SK-N-SH (cell line): ENCODE measurements around the gene EVI5. TPM values are rescaled to one million over a fixed set of nuclear protein-coding genes. Genes with fewer than 3 reads are reported as not detected.

Experiments used
- CTCF ChIA-PET: fragments of 300-600, 350-600 bp; formaldehyde crosslinking; extraction: SDS; loops from one replicate; lab custom pipeline; 2021; lab: Yijun Ruan, JAX
- POLR2A ChIA-PET: fragments of 350-600 bp; sonication (Branson Sonifier 250); formaldehyde crosslinking; extraction: SDS; loops from one replicate; lab custom pipeline; 2020; ENCODE audit warnings: antibody characterized with exemption, inconsistent platforms; lab: Yijun Ruan, JAX
- DNase-seq: peaks from one replicate; pipeline ENCODE4 v3.0.0; 2012
- H2AFZ ChIP-seq: fragments of 200-600 bp; sonication (generic); 2 replicates; pipeline ENCODE4 v1.8.1; 2016; ENCODE audit warnings: antibody characterized with exemption, mild to moderate bottlenecking, low read depth
- H3F3A ChIP-seq: fragments of 200-600 bp; sonication (generic); replicated peaks from 2 replicates; pipeline ENCODE3; 2016; ENCODE audit warnings: antibody characterized with exemption, mild to moderate bottlenecking; ENCODE audit not compliant: insufficient read depth
- H3K27ac ChIP-seq, 2 experiments: fragments of 200-500 bp in 1 of 2; fragments of 200-600 bp in 1 of 2; sonication (Bioruptor generic) in 1 of 2; sonication (generic), shearing (Covaris generic) in 1 of 2; 2 replicates each; pipeline versions ENCODE4 v1.5.1 to v1.6.1; 2014 to 2016; ENCODE audit warnings: low read depth in 2 of 2, inconsistent platforms in 1 of 2, low read length in 1 of 2, mild to moderate bottlenecking in 1 of 2, mixed read lengths in 1 of 2
- H3K27me3 ChIP-seq: fragments of 200-600 bp; sonication (generic), shearing (Covaris generic); 2 replicates; pipeline ENCODE4 v1.6.1; 2016; ENCODE audit warnings: mixed run types; ENCODE audit not compliant: insufficient read depth
- H3K36me3 ChIP-seq, 2 experiments: fragments of 200-500 bp in 1 of 2; fragments of 200-600 bp in 1 of 2; sonication (Bioruptor generic) in 1 of 2; sonication (generic) in 1 of 2; replicated peaks in 1 of 2; 2 replicates each; pipeline versions ENCODE3 to v1.5.1; 2014 to 2016; ENCODE audit warnings: low read length in 1 of 2, mild to moderate bottlenecking in 1 of 2; ENCODE audit not compliant: insufficient read depth in 2 of 2, control insufficient read depth in 1 of 2
- H3K4me1 ChIP-seq, 2 experiments: fragments of 200-500 bp in 1 of 2; fragments of 200-600 bp in 1 of 2; sonication (Bioruptor generic) in 1 of 2; sonication (generic), shearing (Covaris generic) in 1 of 2; 2 replicates each; pipeline versions ENCODE4 v1.5.1 to v1.6.1; 2014 to 2016; ENCODE audit warnings: low read depth in 1 of 2, low read length in 1 of 2, mixed run types in 1 of 2; ENCODE audit not compliant: insufficient read depth in 2 of 2, control insufficient read depth in 1 of 2
- H3K4me2 ChIP-seq: fragments of 200-600 bp; sonication (generic), shearing (Covaris generic); 2 replicates; pipeline ENCODE4 v1.6.1; 2017; ENCODE audit warnings: mixed run types
- H3K4me3 ChIP-seq, 2 experiments: fragments of 200-500 bp in 1 of 2; fragments of 200-600 bp in 1 of 2; sonication (Bioruptor generic) in 1 of 2; sonication (generic), shearing (Covaris generic) in 1 of 2; 2 replicates each; pipeline versions ENCODE4 v1.5.1 to v1.8.1; 2014 to 2016; ENCODE audit warnings: low read depth in 2 of 2, inconsistent platforms in 1 of 2, low read length in 1 of 2, mild to moderate bottlenecking in 1 of 2, mixed read lengths in 1 of 2, moderate library complexity in 1 of 2
- H3K79me2 ChIP-seq: fragments of 200-600 bp; sonication (generic); 2 replicates; pipeline ENCODE4 v1.8.1; 2017; ENCODE audit warnings: mild to moderate bottlenecking; ENCODE audit not compliant: insufficient read depth
- H3K9ac ChIP-seq: fragments of 200-600 bp; sonication (generic); 2 replicates; pipeline ENCODE4 v1.6.1; 2017; ENCODE audit warnings: mixed run types
- H3K9me2 ChIP-seq: fragments of 200-600 bp; sonication (generic); 2 replicates; pipeline ENCODE4 v1.6.1; 2017; ENCODE audit warnings: mixed run types
- H3K9me3 ChIP-seq: fragments of 200-600 bp; sonication (generic); 2 replicates; pipeline ENCODE4 v1.6.1; 2017; ENCODE audit warnings: mixed run types, mild to moderate bottlenecking, moderate library complexity
- H4K20me1 ChIP-seq: fragments of 200-600 bp; sonication (generic); 2 replicates; pipeline ENCODE4 v1.6.1; 2017; ENCODE audit warnings: mild to moderate bottlenecking, mixed run types; ENCODE audit not compliant: insufficient read depth
- CHD2 ChIP-seq: fragments of 150-350 bp; IDR thresholded peaks from 2 replicates; pipeline ENCODE4 v1.6.1; 2018; ENCODE audit warnings: low read length; ENCODE audit not compliant: partially characterized antibody
- EZH2phosphoT487 ChIP-seq: fragments of 200-600 bp; sonication (generic); IDR thresholded peaks from 2 replicates; pipeline ENCODE4 v1.6.1; 2017; ENCODE audit warnings: low read depth, mixed run types, mild to moderate bottlenecking, antibody characterized with exemption, moderate library complexity, borderline replicate concordance
- FOXM1 ChIP-seq: IDR thresholded peaks from 2 replicates; pipeline ENCODE4 v1.4.0; 2012; ENCODE audit warnings: low read depth, mild to moderate bottlenecking
- MEF2A ChIP-seq: IDR thresholded peaks from 2 replicates; pipeline ENCODE4 v1.4.0; 2012; ENCODE audit warnings: low read depth, borderline replicate concordance
- NFIC ChIP-seq: IDR thresholded peaks from 2 replicates; pipeline ENCODE4 v1.4.0; 2012; ENCODE audit warnings: borderline replicate concordance
- NRF1 ChIP-seq: IDR thresholded peaks from 2 replicates; pipeline ENCODE4 v1.6.1; 2012; ENCODE audit warnings: low read depth, mild to moderate bottlenecking, low read length
- RAD21 ChIP-seq: IDR thresholded peaks from 2 replicates; pipeline ENCODE4 v1.6.1; 2012; ENCODE audit warnings: mild to moderate bottlenecking, low read length
- RCOR1 ChIP-seq: fragments of 150-350 bp; IDR thresholded peaks from 2 replicates; pipeline ENCODE4 v1.6.1; 2017; ENCODE audit warnings: antibody characterized with exemption, low read length
- USF1 ChIP-seq: IDR thresholded peaks from 2 replicates; pipeline ENCODE4 v1.4.0; 2012; ENCODE audit warnings: low read depth, borderline replicate concordance
- WGBS: methylation state at CpG from one replicate; pipeline ENCODE4 v1.1.6; 2017; ENCODE audit warnings: low lambda C conversion rate; 5-methylcytosine and 5-hydroxymethylcytosine counted together
- polyA plus RNA-seq, 3 experiments: library from polyadenylated mRNA; depleted of rRNA; stranded (reverse); fragments of >200 nt; gene quantifications; 2 replicates each; pipeline ENCODE4 v1.2.3, GENCODE V29; 2012
- TF ChIP-seq, protein P1 (sequence below): fragments of 150-350 bp; IDR thresholded peaks from 2 replicates; pipeline ENCODE4 v1.6.1; 2017; ENCODE audit warnings: antibody characterized with exemption, low read length, low read depth, borderline replicate concordance
- TF ChIP-seq, protein P2 (sequence below): IDR thresholded peaks from 2 replicates; pipeline ENCODE4 v1.4.0; 2012; ENCODE audit warnings: low read depth, borderline replicate concordance

Gene EVI5
- polyA plus RNA-seq, 1 of the 3 experiments (the other 2 are of a cell fraction), result 5.7 TPM

DNA sequence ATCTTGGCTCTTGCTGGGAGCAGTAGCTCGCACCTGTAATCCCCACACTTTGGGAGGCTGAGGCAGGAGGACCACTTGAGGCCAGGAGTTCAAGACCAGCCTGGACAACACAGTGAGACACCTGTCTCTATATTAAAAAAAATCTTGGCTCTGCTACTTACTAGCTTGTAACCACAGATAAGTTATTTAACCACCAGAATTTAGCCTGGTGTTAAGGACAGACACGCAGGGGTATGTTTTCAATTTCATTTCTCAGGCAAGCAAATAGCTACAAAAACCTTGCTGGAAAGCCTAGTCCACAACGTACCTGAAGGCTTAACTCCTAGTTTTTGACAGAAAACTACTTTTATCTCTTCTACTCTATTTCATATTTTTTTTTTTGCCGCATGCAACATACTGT lies 273.4 kb downstream of the EVI5 start:
- peaks cover 0 to 9% of the 10 kb centered on the region in 2 experiments for H3K36me3 ChIP-seq
- H2AFZ ChIP-seq, result no peak overlapping the region
- H3K79me2 ChIP-seq, result no peaks in the 10 kb centered on the region
- H3K9me3 ChIP-seq, result no peaks in the 10 kb centered on the region
- H3K4me1 ChIP-seq, result no peaks in the 10 kb centered on the region
- no peak overlapping the region for H3K27ac ChIP-seq
- no peaks in the 10 kb centered on the region for H3K27me3 ChIP-seq
- H3F3A ChIP-seq, result no peaks in the 10 kb centered on the region
- no peak for DNase-seq
- no peak overlapping the region for H3K4me2 ChIP-seq
- CTCF ChIA-PET, result no interaction called here
- H3K4me3 ChIP-seq, result no peak overlapping the region
- TF ChIP-seq RAD21, result no peak
- no peak for TF ChIP-seq EZH2phosphoT487
- TF ChIP-seq RCOR1, result no peak
- no peak for TF ChIP-seq NFIC
- TF ChIP-seq, protein P1, sequence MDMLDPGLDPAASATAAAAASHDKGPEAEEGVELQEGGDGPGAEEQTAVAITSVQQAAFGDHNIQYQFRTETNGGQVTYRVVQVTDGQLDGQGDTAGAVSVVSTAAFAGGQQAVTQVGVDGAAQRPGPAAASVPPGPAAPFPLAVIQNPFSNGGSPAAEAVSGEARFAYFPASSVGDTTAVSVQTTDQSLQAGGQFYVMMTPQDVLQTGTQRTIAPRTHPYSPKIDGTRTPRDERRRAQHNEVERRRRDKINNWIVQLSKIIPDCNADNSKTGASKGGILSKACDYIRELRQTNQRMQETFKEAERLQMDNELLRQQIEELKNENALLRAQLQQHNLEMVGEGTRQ, result no peak
- TF ChIP-seq NRF1, result no peak
- no peak for TF ChIP-seq FOXM1
- no peak for TF ChIP-seq MEF2A
- TF ChIP-seq CHD2, result no peak
- TF ChIP-seq USF1, result no peak
- H3K9me2 ChIP-seq, result no peaks in the 10 kb centered on the region
- no peaks in the 10 kb centered on the region for H4K20me1 ChIP-seq
- WGBS, result 91% methylated on average over 4 of the region's 4 CpGs
- POLR2A ChIA-PET, result no interaction called here
- H3K9ac ChIP-seq, result no peak overlapping the region

GRCh38 chr1:92509619-92510018 lies 275.3 kb downstream of the EVI5 start:
- peaks cover 0 to 9% of the 10 kb centered on the region in 2 experiments for H3K36me3 ChIP-seq
- no peaks in the 10 kb centered on the region for H3K27me3 ChIP-seq
- no peak overlapping the region for H3K9ac ChIP-seq
- no peaks in the 10 kb centered on the region for H4K20me1 ChIP-seq
- H3K4me1 ChIP-seq, result no peaks in the 10 kb centered on the region
- H3K4me3 ChIP-seq, result no peak overlapping the region
- 100% methylated on average over 1 of the region's 1 CpG for WGBS
- POLR2A ChIA-PET, result no interaction called here
- no peaks in the 10 kb centered on the region for H3F3A ChIP-seq
- H3K27ac ChIP-seq, result no peak overlapping the region
- H3K4me2 ChIP-seq, result no peak overlapping the region
- no peaks in the 10 kb centered on the region for H3K79me2 ChIP-seq
- no peaks in the 10 kb centered on the region for H3K9me2 ChIP-seq
- CTCF ChIA-PET, result interaction anchor here (1.3 kb wide), 1 partner anchor 199 kb away, joined by 4 read pairs; no protein-coding TSS in a partner anchor
- DNase-seq, result no peak
- H2AFZ ChIP-seq, result no peak overlapping the region
- H3K9me3 ChIP-seq, result no peaks in the 10 kb centered on the region
- no peak for TF ChIP-seq RAD21
- TF ChIP-seq, protein P2, sequence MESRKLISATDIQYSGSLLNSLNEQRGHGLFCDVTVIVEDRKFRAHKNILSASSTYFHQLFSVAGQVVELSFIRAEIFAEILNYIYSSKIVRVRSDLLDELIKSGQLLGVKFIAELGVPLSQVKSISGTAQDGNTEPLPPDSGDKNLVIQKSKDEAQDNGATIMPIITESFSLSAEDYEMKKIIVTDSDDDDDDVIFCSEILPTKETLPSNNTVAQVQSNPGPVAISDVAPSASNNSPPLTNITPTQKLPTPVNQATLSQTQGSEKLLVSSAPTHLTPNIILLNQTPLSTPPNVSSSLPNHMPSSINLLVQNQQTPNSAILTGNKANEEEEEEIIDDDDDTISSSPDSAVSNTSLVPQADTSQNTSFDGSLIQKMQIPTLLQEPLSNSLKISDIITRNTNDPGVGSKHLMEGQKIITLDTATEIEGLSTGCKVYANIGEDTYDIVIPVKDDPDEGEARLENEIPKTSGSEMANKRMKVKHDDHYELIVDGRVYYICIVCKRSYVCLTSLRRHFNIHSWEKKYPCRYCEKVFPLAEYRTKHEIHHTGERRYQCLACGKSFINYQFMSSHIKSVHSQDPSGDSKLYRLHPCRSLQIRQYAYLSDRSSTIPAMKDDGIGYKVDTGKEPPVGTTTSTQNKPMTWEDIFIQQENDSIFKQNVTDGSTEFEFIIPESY, result no peak
